HG03175 (cell line): Measurements from ENCODE around the gene KCNQ1OT1.

Source experiments
- ATAC-seq: cut with Tn5 transposase; IDR thresholded peaks from one replicate; pipeline ENCODE4 v1.9.1; 2021; ENCODE audit warnings: mild to moderate bottlenecking, moderate library complexity; ENCODE audit not compliant: unreplicated experiment

Gene KCNQ1OT1

DNA sequence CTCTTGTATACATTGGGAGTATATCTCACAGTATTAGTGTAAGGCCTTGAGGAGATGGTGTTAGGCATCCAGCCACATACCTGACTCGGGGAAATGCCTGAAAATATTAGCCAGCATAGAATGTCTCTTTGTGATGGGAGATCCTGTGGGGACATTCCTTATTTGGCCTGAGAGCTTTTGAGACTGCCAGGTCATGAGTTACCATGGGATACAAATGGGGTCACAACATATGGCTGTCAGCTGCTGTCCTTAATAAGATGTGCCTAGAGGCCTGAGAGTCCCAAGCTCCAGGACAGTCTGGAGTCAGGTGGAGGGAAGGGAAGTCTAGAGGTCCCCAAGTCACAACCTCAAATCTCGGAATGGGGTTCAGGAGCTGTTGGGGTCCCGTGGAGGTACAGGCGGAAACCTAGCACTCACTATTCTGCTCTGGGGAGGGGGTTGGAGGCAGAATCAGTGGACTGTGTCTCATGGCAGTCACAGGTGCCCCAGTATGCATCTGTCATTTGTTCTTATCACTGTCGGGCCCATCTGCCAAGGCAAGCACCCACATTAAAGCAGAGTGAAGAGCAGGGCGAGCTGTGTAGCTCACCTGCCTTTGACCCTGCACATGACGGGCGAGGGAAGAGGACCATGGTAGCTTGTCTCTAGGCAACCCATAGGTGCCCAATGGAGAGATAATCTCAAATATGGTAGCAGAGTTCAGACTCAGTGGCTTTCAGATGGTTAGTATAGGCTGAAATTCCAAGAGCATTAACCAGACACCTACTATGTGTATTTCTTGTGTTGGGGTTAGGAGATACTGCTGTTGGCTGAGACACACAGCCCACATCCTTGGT lies 29.9 kb downstream of the KCNQ1OT1 start:
- ATAC-seq, result no peak

GRCh38 chr11:2668876-2669275 lies 30.9 kb downstream of the KCNQ1OT1 start:
- ATAC-seq, result no peak

- ATAC-seq, result no peak
These were observed 31.9 kb downstream of the KCNQ1OT1 start for GRCh38 chr11:2667940-2668339.

- ATAC-seq, result no peak
These were observed 32.8 kb downstream of the KCNQ1OT1 start for GRCh38 chr11:2666828-2667570.

DNA sequence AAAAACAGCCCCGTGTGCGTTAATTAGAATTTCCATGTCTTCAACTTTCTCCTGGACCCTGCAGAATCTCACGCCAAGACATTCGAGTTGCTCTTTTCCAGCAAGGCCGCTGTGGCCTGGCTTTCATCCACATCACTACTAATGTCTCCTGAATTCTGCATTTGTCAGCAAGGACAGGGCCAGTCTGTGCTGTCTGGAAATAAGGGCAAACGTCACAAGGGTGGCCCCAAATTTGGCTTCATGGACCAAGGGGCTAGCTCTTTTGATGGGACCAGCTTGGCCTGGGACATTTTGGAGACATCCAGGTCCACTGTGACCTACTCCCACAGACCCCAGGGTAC lies 33.4 kb downstream of the KCNQ1OT1 start:
- ATAC-seq, result no peak

DNA sequence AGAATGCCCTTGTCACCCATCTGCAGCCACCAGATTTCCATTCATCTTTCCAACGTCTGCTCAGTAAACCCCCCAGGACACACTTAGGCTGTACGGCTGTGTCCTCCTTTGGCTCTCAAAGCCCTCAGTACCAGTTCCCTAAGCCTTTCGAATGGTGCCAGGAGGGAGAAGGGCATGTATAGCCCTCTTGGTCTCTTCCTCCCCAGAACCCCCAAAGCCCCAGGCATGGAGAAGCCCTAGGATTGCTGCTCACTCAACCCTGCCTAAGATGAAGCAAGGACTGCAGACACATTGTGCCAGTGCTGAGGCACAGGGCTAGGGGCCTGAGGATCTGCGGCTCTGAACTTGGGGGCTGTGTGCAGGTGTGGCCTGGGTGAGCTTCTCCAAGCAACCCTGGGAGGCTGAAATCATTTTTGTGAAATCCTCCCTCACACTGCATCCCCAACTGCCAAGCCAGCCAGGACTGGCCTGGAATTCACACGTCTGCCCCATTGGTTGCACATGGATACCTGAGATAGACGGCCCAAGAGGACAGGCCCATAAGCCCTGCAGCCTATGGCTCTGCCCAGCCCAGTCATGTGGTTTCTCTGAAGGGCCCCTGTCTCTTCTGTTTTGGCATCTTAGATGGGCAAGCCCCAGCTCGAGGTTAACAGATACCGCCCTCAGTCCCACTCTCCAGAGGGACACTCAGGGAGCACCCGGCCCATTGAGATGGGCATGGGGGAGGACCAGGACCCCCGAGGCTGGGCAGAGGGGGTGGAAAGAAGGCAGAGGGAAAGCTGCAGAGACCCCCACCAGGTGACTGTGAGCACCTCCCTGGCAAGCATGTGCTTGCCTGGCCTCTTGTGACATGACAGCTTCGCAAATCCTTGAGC lies 34.0 kb downstream of the KCNQ1OT1 start:
- ATAC-seq, result no peak

DNA sequence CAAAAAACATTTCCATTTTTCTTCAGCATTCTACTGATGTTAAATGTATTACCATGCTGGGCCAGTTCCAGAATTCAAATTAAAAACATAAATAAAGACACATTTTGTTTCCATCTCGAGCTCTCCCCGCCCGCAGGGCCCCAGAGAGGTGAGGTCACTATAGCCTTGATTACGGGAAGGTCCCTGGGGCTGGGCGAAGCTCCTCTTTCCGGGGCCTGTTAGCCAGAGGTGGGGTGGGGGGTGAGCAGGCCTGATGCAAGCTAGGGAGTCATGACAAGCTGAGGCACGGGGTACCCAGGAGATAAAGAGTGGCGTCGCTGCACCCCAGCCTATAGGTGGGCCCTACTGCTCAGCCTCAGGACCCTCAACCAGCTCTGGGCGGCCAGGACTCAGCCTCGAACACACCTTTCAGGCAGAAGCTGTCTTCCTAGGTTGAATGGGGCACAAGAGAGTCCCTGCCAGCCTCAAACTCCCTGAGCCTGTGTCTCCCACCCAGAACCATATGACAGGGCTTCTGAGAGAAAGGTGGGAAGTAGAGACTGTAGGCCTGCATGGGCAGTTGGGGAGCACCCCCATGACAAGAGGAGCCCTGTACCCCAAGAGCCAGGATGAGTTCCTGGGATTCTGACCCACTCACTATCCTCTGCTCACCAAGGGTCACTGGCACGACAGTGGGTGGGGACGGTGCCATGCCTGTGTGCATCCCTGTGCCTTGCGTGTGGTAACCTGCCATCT lies 34.8 kb downstream of the KCNQ1OT1 start:
- ATAC-seq, result no peak

DNA sequence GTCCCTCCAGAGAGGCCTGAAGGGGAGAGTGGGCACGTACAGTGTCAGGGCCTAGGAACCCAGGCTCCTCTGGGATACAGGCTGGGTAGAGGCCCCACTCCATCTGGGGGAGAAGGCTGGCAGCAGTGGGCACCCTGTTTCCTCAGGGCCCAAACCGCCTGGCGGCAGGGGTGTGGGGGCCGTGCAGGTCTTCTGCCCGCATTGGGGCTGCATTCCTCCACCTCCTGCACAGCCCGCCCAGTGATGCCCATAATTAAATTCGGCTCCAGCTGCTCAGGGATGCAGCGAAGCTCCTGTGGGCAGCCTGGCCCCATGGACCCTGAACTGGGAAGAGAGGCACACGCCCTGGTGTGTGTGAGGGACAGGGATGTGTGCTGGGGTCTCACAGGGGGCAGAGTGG lies 35.4 kb downstream of the KCNQ1OT1 start:
- no peak for ATAC-seq

DNA sequence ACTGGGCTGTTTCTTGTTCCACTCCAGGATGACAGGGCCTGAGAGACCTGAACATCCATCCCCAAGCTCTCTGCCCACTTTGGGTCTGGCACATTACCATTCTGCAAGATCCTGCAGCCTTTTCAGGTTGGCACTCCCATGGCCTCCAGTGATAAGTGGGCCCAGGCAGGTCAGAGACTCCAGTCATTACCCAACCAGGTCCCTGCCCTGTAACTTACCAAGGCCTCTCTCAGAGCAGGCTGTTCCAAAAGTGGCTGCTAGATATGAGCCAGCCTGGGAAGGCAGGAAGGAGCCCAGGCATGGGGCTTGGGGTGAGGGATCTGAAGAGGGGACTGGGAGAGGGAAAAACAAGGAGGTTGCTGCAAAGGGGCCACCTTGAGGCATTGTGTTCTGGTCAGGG lies 35.9 kb downstream of the KCNQ1OT1 start:
- no peak for ATAC-seq

DNA sequence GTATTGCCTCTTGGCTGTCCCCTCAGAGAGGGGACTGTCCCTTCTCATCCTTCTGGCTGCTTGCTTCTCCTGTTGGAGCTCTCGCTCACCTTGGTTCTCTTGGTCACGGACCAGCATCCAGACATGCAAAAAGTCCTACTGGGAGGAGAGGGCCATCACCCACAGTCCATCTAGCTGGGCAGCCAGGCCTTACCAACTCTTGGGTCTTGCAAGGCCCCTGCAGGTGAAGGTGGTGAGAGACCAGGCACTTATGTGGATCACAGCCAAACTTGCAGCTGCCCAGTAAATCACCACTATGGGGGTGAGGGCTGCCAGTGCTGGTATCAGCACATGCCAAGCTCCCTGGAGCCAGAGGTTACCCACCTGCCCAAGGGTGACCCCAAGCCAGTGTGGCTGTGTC lies 36.3 kb downstream of the KCNQ1OT1 start:
- no peak for ATAC-seq

- ATAC-seq, result no peak
These were observed 37.1 kb downstream of the KCNQ1OT1 start for GRCh38 chr11:2662430-2663299.

DNA sequence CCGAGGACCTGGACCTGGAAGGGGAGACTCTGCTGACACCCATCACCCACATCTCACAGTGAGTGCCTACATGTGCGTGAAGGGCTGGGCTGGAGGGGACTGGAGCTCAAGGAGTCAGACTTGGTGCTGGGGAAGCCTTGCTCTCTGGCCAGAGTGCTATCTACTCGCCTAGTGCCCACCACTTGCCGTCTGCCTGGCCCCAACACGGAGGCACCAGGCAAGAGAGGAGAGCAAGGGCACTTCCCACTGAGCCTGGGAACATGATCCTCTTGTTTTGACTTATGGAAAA lies 37.8 kb downstream of the KCNQ1OT1 start:
- ATAC-seq, result no peak

DNA sequence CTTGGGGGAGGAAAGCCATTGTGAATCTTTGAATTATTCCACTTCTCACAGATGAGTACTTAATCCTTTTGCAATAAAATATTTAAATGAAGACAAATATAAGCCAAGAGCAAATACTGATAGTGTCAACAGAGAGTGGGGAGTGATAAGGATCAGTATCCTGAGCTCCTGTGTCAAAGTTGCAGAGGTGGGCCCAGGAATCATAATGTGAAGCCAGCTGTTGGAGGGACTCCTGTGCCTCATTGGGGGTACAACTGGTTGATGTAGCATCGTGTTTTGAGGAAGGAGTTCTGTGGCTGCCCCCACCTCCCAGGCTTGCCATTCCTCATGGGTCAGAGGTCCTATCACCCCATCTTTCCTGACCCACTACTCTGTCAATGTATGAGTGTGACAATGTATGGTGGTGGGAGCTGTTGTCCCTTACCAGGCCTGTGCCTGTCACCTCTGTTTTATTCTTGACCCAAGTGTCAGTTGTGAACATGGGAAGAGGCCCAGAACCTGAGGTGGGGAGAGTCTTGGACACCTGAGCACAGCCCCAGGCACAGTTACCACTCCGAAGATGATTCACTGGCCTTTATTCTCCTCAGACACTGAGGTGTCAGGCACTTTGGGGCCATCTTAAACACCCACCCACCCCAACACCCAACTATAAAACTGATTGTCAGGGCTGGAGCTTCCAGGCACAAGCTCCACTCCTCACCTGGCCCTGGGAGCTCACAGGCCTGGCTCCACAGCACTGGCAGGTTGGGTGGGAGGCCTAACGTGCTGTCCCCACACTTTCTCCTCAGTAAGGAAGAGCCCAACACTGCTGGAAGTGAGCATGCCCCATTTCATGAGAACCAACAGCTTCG lies 38.4 kb downstream of the KCNQ1OT1 start:
- no peak for ATAC-seq

GRCh38 chr11:2660357-2660939 lies 39.3 kb downstream of the KCNQ1OT1 start:
- ATAC-seq, result no peak

- no peak for ATAC-seq
These were observed 42.0 kb downstream of the KCNQ1OT1 start for GRCh38 chr11:2657697-2658284.

DNA sequence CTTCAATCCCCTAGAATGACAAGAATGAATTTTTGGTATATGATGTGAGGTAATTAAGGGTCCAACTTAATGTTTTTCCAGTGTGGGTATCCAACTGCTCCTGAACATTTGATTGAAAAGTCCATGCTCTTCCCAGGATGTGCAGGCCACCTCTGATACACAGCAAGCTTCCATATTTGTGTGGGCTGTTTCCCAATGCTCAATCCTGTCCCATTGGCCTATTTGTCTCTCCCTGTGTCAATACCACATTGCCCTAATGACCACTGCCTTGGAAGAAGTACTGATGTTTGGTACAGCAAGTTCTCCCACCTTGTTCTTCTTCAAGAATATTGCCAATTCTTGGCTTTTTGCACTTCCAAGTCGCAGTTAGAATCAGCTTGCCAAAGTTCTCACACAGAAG lies 42.9 kb downstream of the KCNQ1OT1 start:
- ATAC-seq, result no peak

DNA sequence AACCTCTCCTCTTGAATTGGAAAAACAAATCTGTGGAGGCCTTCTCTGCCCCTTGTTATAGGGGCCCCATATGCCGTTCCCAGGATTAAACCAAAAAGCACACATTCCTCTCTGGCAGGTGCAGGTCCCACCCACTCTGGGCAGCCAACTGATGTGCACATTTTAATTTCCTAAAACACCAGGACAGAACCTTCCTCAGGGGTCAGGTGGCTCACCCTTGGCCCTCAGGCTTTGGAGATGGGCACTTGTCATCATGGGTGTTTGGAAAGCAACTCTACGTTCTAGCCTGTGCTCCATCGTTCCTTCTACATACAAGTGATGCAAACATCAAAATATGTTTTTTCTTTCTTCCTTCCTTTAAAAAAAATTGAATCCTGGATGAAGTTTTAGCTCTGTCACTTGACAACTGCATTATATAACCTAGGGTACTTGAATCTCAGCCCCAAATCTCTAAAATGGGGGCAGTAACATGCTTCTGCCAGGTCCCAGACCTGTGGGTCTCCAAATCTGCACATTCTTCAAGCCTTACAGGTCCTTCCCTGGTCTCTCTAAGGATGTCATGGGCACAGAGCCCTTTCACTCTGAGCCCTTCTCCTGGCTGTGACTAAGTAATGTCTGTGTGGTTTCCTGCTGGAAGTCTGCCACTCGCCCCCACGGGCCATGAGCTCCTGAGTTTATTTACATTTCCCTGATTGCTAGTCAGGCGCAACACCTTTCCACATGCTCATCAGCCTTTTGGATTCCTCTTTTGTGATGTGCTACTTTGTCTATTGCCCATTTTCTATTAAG lies 43.8 kb downstream of the KCNQ1OT1 start:
- no peak for ATAC-seq
